Cerebellar cortex (tissue), 1 donor: ENCODE results near the gene VWA8.

Experiments
- DNase-seq: peaks from one replicate; pipeline ENCODE4 v3.0.0-alpha.2; 2015; ENCODE audit warnings: low spot score

Gene VWA8

GRCh38 chr13:41960637-41961465, at the start of gene VWA8:
Gene VWA8, minus strand, starts transcription at chr13:41961109. Its CDS starts 94 bp downstream, at chr13:41961015.
- peak; percentile 76 for DNase-seq

DNA sequence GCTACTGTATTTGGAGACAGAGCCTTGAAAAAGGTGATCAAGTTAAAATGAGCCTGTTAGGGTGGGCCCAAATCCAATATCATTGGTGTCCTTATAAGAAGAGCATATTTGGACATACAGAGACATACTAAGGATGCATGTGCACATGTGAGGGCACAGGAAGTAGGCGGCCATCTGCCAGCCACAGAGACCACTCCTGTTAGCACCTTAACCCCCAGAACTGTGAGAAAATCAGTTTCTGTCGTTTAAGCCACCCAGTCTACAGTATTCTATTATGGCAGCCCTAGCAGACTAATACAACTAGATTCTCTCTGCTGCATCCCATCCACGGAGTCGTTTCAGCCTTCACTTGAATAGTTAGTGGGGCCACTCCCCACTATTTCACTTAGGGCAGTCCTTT, 48.1 kb upstream of the VWA8 start:
- DNase-seq: no peak

DNA sequence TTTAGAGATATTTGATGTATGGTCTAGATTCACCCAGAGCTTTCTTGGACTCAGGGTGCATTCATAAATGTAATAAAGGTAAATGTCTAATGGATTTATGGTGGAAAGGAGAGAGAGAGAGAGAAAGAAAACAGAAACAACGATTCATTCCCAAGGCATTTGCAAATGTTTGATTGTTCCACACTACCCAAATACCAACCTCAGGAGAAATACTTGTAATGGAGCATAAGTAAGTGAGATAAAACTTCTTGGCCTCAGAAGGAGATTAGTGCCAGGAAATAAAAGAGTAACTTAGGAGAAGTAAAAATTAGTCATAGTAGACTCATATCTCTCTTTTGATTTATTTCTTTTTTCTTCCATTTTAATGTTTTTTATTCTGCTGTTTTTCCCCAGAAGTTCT, 46.9 kb upstream of the VWA8 start:
- no peak for DNase-seq

DNA sequence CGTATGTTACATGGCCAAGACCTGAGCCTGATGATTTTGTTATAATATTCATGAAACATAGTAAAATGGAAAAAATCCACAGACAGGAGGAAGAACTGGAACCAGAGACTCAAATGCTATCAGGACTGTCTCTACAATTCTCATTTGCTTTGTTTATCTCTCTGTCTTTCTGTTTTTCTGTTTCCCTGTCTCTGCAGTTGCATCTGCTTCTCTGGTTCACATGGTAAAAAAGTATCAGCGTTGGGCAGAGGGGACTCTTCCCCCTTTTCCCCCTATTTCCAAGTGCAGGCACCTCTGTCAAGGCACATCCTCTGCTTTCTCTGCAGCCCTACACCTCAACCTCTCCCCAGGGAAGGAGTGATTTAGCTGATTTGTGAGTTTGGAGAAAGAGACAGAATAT, 41.2 kb upstream of the VWA8 start:
- no peak for DNase-seq

GRCh38 chr13:42001580-42001979, 40.7 kb upstream of the VWA8 start:
- DNase-seq: no peak

- no peak for DNase-seq
These were observed 39.9 kb upstream of the VWA8 start for GRCh38 chr13:42000846-42001245.

DNA sequence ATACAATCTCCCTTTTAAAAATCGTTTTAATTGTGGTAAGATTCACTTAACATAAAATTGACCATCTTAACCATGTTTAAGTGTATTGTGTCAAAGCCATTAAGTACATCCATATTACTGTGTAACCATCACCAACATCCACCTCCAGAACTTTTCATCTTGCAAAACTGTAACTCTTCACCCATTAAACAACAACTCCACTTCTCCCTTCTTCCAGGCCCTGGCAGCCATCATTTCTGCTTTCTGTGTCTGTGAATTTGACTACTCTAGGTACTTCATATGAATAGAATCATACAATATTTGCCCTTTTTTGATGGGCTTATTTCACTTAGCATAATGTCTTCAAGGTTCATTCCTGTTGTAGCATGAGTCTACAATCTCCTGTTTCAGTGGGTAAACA, 36.5 kb upstream of the VWA8 start:
- DNase-seq: no peak

DNA sequence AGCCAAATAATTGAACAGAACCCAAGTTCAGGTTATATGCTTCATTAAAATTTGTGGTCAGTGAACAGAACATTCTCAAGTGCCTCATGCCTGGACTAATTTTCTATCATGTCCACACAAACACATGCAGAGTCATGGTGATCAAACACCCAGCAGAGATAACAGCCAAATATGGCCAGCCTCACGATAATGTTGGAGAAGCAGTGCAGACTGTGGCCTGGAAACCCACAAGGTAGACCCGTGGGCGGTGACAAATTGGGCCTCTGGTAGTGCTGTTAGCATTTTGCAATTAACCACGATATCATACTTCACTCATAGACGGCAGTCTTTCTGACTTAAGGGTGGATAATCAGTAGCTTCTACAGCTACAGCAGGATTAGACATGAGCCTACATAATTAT, 35.0 kb upstream of the VWA8 start:
- DNase-seq: no peak

GRCh38 chr13:41995336-41995735, 34.4 kb upstream of the VWA8 start:
- no peak for DNase-seq

DNA sequence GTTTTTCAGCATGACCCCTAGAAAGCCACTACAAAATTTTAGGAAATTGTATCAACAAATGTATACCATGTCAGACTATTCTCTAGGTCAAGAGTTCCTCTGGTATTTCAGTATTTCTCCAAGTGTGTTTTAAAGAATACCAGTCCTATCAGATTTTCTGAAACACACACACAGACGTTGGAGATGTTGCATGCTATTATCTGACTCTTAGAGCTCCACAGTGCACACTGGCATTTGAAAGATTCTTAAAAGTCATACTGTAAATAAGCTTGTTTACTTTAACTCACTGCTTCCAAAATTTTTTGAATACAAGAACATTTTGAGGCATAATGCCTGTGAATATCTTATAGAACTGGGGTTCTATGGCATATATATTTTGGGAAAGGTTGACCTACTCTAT, 33.8 kb upstream of the VWA8 start:
- no peak for DNase-seq

DNA sequence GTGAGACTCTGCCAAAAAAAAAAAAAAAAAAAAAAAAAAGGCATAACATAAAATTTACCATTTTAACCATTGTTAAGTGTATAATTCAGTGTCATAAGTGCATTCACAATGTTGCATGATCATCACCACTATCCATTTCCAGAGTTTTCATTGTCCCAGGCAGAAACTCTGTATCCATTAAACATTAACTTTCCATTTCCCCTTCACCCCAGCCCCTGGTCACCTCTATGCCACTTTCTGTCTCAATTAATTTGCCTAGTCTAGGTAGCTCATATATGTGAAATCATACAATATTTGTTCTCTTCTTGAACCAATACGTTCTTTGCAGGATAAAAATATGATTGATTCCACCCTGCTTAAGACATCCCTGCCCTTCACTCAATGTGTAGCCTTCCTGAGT, 31.0 kb upstream of the VWA8 start:
- DNase-seq: no peak

- no peak for DNase-seq
These were observed 27.3 kb upstream of the VWA8 start for GRCh38 chr13:41988244-41988643.

- DNase-seq: no peak
These were observed 25.0 kb upstream of the VWA8 start for GRCh38 chr13:41985788-41986508.

DNA sequence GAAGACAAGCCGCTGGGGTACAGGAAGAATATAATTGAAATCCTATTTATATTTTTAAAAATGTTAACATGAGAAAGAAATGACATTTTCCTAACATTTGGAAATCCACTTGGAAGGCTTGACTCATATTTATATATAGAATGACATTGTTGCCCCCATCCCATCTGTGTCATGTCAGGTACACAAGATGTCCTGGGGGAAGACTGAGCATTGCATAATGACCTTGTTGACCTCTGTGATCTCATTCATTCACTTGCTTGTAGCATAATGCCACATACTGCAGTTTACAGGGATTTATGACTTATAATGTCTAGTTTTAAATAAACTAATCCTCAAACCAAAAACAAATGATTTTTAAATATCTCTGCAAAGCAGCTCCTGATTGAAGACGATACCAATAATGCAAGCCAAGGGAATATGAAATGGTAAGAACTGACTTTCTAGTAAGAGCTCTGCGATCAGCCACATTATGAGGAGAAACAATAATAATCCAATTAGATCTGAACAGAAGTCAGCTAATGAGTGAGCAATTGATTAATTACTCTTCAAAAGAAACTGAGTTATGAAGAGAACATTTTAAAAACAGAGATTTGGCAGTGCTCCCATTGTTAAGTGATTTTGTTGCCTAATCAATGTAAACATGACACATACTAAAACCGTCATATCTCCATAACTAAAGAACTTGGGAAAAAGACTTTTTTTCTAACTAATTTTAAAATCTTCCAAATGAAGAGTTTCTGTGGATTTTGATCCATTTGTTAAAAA, 21.2 kb upstream of the VWA8 start:
- DNase-seq: no peak

GRCh38 chr13:41978007-41978406, 17.1 kb upstream of the VWA8 start:
- DNase-seq: no peak

GRCh38 chr13:41976476-41976875, 15.6 kb upstream of the VWA8 start:
- DNase-seq: no peak

- DNase-seq: no peak
These were observed 13.5 kb upstream of the VWA8 start for GRCh38 chr13:41974262-41974900.

GRCh38 chr13:41973247-41973741, 12.4 kb upstream of the VWA8 start:
- no peak for DNase-seq

- DNase-seq: no peak
These were observed 10.9 kb upstream of the VWA8 start for GRCh38 chr13:41971848-41972247.

DNA sequence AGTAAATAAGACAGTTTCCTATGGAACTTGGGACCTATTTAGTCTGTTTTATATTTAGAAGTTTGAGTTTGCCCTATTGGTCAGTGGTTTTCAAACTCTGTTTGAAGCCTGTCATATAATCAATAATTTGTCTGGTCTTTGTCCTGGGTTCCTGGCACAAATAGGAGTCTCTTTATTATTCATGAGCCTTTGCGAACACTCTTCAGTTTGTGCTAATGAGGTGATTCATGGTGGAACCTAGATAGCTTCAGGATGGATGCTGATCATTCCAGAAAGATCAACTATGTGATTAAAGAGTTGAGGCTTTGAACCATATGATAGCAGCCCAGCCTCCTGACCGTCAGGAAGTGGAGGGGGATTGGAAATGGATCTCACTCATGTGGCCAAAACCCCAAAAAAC, 10.0 kb upstream of the VWA8 start:
- DNase-seq: no peak

DNA sequence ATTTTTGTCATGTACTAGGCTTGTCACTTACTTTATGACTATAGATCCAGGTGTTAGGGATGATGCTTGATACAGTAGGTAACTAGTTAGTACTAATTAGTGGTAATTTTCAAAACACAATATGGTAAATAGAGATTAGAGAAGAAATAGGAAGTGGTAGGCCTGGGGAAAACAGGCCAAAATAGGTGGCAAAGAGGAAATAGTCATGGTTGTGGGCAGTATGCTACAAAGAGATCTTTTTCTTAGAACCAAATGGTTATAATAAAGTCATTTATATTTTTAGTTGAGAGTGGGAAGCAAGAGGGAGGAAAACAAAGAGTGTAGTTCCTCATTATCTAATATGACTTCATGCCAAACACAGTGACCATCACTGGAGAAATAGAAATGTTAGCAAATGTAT, 9.1 kb upstream of the VWA8 start:
- DNase-seq: no peak

- no peak for DNase-seq
These were observed 8.2 kb upstream of the VWA8 start for GRCh38 chr13:41969072-41969471.
